Activated CD4-positive, CD25-positive, alpha-beta regulatory T cell treated with anti-CD3 and anti-CD28 coated beads, Interleukin-2, amount 50 U/mL, for 72 hours (primary cell): ENCODE data around the gene MLH3.
"Not testable (repeated sequence)": the region's sequence is repeated elsewhere in the genome, so short reads cannot be mapped to it uniquely, and the experiment has no call there.

ENCODE experiments used
- DNase-seq: peaks from one replicate; pipeline ENCODE4 v3.0.0; 2021

Gene MLH3

GRCh38 chr14:75050852-75051555 lies at the start of gene MLH3:
Gene MLH3 (minus strand): TSS chr14:75051467. CDS start chr14:75049655, 1,812 bp downstream.
- peak; percentile 82 for DNase-seq

- no peak for DNase-seq
Measured at GRCh38 chr14:75098682-75099081, 47.4 kb upstream of the MLH3 start.

GRCh38 chr14:75098212-75098611 lies 46.9 kb upstream of the MLH3 start:
- DNase-seq, result no peak

GRCh38 chr14:75096959-75097358 lies 45.7 kb upstream of the MLH3 start:
- DNase-seq, result no peak

DNA sequence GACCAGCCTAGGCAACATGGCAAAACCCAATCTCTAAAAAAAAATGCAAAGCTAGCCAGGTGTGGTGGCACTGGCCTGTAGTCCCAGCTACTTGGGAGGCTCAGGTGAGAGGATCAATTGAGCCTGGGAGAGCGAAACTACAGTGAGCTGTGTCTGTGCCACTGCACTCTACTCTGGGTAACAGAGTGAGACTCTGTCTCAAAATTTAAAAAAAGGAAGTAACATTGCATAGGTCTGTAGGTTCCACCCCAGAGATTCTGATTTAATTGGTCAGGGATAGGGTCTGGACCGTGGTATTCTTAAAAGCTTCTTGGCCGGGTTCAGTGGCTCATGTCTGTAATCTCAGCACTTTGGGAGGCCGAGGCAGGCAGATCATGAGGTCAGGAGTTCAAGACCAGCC lies 44.4 kb upstream of the MLH3 start:
- DNase-seq, result no peak

GRCh38 chr14:75094896-75095295 lies 43.6 kb upstream of the MLH3 start:
- DNase-seq, result no peak

- no peak for DNase-seq
Measured at GRCh38 chr14:75092698-75093097, 41.4 kb upstream of the MLH3 start.

GRCh38 chr14:75091251-75091650 lies 40.0 kb upstream of the MLH3 start:
- DNase-seq, result no peak

DNA sequence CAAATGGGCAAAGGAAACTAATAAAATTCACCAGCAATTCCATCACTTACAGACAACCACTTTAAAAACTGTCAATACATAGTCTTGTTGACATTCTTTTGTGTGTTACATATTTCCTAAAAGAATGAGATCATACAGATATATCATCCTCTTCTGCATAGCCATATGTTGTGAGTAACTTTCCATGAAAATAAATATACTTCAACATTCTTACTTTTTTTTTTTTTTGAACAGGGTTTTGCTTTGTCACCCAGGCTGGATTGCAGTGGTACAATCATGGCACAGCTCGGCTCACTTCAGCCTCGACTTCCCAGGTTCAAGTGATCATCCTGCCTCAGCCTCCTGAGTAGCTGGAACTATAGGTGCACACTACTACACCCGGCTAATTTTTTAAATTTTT lies 39.1 kb upstream of the MLH3 start:
- DNase-seq, result no peak

DNA sequence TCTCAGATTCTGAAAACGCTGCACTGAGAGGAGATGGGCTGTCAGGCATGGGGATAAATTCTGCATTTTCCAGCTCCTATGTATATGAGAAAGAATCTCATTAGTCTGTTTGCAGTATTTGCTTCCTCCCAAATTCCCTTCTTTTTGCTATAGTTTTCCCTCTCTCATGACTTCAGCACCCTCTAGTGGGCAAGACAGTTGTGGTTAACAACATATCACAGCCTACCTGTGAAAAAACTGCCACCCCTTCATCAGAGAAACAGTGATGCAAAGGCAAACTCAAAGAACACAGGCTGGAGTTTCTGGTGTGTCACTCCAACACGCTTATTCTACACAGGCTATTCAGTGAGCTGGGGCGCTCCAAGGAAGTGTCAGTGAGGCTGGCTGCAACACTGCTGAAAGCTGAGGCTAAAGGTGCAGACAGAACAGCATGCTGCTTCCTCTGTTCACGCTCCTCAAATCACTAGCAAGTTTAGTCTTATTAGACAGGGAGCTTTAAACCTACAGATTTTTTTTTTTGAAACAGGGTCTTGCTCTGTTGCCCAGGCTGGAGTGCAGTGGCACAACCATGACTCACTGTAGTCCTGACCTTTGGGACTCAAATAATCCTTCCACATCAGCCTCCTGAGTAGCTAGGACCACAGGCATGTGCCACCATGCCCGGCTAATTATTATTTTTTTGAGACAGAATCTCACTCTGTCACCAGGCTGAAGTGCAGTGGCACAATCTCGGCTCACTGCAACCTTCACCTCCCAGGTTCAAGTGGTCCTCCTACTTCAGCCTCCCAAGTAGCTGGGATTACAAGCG lies 37.5 kb upstream of the MLH3 start:
- no peak for DNase-seq

DNA sequence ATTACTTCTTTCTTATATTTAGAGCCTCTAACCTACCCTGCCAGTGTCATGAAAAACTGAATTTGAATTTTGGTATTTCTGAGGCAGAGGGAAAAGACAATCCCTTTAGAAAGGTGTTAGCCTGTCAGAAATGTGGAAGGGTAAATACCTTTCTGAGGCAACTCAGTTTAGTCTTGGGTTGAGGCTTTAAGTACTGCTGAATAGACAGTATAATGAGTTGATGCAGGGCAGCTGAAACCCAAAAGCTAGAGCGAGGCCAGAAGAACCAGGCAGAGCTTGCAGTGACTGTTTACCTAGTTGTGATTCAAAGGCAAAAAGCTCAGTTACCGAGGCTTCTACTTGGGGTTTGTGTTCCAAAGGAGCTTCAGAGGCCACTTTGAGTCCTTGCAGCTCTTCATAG lies 36.9 kb upstream of the MLH3 start:
- DNase-seq, result no peak

DNA sequence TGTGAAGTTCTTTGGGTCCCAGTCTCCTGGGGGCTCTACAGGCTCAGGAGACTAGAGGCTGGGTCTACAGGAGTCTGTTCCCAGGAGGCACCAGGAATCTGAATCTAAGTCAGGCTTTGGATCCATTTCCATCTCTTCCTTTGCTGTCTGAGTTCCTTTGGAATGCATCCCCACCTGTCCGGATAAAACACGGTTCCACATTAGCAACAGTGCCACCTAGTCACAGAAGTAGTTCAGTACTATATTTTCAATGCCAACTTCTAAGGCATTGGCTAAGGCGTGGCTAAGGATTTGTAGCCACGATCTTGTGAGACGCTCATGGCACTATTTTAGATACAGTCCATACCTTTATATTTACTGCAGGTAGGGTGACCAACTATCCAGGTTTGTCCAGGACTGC lies 33.2 kb upstream of the MLH3 start:
- DNase-seq, result no peak

- DNase-seq, result no peak
Measured at GRCh38 chr14:75083271-75083670, 32.0 kb upstream of the MLH3 start.

DNA sequence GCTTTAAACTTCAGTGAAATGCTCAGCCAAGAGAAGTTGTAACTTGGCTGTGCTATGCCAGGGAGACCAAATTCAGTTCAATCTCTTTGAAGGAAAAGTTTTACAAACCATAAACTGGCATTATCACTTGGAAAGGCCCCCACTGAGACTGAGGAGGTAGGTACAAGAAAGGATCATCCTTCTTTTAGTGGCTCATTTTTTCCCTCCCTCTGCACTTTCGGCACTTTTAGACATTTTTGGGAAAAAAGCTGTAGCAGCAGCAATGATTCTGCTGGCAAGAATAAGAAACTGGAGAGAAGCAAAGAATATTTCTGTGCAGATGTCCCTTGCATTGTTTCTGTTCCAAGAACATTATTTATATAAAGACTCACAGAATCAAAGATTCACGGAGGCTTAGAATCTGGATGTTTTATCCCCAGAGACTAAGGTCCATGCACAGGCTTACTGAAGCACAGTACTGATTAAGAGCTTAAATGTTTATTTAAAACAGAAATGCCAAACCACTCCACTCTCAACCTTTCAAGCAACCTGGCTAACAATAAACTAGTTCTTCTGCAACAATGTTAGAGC lies 30.5 kb upstream of the MLH3 start:
- no peak for DNase-seq

DNA sequence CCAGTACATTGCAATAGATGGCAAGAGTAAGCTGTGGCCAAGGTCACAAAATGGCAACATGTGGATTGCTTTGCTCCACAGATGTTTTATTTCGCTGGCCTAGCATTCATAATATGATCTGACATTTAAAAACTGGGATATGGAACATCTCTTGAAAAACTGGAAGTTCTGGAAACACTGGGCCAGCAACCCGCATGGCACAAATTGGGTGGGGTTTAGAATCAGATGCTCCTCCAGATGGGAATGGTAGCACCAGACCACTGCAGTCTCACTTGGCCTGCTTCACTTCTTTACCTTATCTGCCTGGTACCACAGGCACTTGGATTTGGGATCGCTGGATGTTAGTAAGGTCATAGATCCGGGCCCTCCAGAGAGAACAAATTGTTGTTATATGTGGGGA lies 28.3 kb upstream of the MLH3 start:
- DNase-seq, result no peak

- DNase-seq, result no peak
Measured at GRCh38 chr14:75077794-75078193, 26.5 kb upstream of the MLH3 start.

GRCh38 chr14:75070383-75070782 lies 19.1 kb upstream of the MLH3 start:
- no peak for DNase-seq

- DNase-seq, result no peak
Measured at GRCh38 chr14:75069811-75070145, 18.5 kb upstream of the MLH3 start.

DNA sequence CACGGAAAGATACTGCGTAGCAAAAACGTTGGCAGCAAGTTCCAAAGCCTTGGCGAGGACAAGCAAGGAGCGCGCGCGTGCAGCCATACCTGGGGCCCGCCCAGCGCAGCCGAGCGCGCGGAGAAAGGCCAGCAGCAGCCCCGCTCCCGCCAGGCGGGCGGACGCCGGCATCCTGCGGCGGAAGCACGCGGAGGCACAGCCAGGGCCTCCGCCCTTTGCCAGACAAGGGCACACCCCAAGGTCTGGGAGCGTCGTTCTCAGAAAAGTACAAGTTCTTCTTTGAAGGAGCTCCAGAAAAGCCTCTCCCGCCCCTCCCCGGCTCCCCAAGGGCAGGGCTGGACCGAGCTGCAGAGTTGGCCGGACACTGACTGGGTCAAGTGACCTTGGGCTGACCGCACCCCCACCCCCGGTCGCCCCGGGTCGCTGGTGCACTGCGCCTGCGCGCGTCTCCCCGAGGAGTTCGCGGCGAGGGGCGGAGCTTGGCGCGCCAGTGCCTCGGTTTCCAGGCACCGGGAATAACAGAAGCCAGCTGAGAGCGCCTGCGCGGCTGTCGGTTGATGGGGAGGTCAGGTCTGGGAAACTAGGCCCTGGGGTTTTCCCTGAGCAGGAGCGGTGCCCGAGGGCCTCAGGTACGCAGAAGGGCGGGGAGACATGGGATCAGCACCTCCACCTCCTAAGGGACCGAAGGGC lies 18.0 kb upstream of the MLH3 start, which contains the start of gene ZC2HC1C:
TSS of gene ZC2HC1C (plus strand) at position 521 of the 690 bp plus-strand sequence. CDS start 933 bp downstream, outside the sequence.
- peak; percentile 86 for DNase-seq

DNA sequence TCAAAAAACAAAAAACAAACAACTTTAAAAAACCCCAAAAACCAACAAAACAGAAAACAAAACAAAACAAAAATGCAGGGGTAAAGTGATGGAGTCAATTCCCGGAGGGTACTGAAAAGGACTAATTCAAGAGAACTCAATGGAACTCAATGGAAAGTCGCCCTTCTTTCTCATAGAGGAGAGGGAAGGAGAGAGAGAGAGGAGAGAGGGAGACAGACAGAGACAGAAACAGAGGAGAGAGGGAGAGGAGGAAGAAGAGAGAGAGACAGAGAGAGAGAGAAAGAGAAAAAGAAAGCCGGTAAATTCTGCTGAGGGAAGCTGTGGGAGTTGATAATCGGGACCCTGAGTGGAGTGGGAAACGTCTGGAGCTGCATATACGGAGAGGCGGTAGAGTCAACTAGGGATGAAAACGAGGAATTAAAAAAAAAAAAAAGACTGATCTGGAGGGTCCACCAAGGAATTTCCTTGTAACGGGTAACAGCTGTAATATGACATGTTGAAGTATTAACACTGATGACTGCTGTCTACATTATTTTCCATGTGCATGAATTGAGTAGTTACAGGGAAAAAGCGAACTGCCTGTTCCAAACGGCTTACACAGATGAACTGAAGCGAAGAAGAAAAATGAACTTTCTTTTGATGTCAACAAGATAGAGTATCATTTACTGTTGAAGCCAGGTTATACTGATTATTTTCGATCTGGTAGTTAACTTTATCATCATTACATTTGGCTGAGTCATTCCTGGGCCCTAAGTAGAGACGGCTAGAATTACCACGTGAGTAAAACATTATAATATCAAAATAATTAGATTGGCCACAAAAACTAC lies 17.2 kb upstream of the MLH3 start:
- no peak for DNase-seq

- not testable (repeated sequence) for DNase-seq
Measured at GRCh38 chr14:75067765-75068164, 16.5 kb upstream of the MLH3 start.

DNA sequence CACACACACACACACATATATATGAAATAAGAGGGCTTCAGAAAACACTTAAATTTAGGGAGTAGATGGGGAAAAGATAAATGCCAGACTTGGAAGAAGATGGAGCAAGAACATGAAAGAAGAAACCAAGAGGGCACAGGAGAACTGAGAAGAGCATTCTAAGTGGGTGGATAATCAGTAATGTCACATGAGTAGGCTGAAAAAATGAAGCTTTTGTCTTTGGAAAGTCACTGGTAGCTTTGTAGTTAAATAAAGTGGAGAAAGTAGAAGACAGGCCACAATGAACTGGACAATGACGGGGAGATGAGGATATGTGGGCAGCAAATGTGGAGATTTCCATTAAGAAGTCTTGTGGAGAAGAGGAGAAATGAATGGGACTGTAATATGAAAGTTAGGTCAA lies 15.9 kb upstream of the MLH3 start:
- no peak for DNase-seq

DNA sequence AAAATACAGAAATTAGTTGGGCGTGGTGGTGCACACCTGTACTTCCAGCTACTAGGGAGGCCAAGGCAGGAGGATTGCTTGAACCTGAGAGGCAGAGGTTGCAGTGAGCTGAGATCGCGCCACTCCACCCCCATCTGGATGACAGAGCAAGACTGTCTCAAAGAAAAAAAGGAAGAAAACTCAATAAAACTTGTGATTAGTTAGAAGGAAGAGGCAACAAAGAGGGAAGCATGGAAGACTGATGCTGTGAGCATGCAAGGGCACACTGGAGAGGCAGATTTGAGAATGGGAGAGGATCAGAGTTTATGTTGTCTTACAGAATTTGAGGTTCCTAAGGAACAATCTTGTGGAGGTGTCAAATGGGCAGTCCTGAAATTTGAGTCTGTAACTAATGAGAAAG lies 15.4 kb upstream of the MLH3 start:
- DNase-seq, result no peak
